ENCODE data around the gene FAM151A.

FAM151A gene

DNA sequence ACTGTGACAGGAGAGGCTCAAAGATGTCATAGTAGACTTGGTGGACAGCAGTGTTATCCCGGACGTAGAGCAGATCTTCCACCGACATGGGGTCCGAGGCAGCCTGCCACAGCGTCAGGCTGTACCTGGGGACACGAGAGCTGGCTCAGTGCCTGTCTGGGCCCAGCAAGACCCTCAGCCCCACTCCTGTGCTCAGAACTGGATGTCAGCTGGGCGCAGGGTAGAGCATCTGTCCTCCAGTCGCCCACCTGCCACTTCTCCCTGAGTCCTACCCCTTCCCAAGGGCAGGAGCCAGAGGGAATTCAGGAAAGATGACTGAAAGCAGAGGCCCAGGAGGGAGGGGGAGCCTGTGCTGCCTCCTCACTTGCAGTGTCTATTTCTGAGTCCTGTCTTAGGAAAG, 11.7 kb downstream of the FAM151A start:
- no peak for TF ChIP-seq CTCF (conservative IDR thresholded peaks at IDR 0.05; ENCODE audit: low read depth, low read length)
- no peak overlapping the region for H3K4me3 ChIP-seq (ENCODE audit: low read length)
- no peak for DNase-seq (ENCODE audit: low read depth)

- no peak for DNase-seq (ENCODE audit: low read depth)
- no peak overlapping the region for H3K4me3 ChIP-seq (ENCODE audit: low read length)
- no peak for TF ChIP-seq CTCF (conservative IDR thresholded peaks at IDR 0.05; ENCODE audit: low read depth, low read length)
Measured at GRCh38 chr1:54610601-54611580, 12.4 kb downstream of the FAM151A start.

DNA sequence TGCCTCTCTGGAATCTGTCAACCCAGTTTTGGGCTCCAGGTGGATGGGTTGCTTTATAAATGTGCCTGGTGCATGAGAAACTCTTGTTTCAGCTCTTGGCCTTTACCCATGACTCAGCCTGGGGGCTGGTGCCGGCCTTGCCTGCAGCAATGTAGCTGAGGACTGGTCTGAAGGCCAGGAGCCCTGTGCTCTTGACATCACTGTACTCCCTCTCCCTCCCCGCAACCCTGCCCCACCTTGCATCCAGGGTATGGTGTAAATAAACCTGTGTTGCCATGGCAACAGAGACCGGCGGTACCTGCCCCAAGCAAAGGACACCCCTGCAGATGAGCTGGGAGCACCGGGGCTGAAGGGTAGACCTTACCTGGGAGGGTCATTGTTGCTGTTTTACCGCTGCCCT, 13.3 kb downstream of the FAM151A start:
- TF ChIP-seq CTCF (conservative IDR thresholded peaks at IDR 0.05; ENCODE audit: low read depth, low read length), result no peak

GRCh38 chr1:54609301-54609921, 13.9 kb downstream of the FAM151A start:
- H3K4me3 ChIP-seq (ENCODE audit: low read length), result no peak overlapping the region
- no peak for TF ChIP-seq CTCF (conservative IDR thresholded peaks at IDR 0.05; ENCODE audit: low read depth, low read length)
- no peak for DNase-seq (ENCODE audit: low read depth)

More for the DNA sequence above, 13.3 kb downstream of the FAM151A start:
- no peak for DNase-seq (ENCODE audit: low read depth)
- H3K4me3 ChIP-seq (ENCODE audit: low read length), result no peak overlapping the region

GRCh38 chr1:54608566-54609230, 14.6 kb downstream of the FAM151A start:
- TF ChIP-seq CTCF (conservative IDR thresholded peaks at IDR 0.05; ENCODE audit: low read depth, low read length), result no peak
- DNase-seq (ENCODE audit: low read depth), result no peak
- H3K4me3 ChIP-seq (ENCODE audit: low read length), result no peak overlapping the region

- no peak for TF ChIP-seq CTCF (conservative IDR thresholded peaks at IDR 0.05; ENCODE audit: low read depth, low read length)
- H3K4me3 ChIP-seq (ENCODE audit: low read length), result no peak overlapping the region
Measured at GRCh38 chr1:54607821-54608565, 15.3 kb downstream of the FAM151A start.

More at GRCh38 chr1:54607821-54608565, 15.3 kb downstream of the FAM151A start:
- DNase-seq (ENCODE audit: low read depth), result no peak

Measured in retinal pigment epithelial cell (primary cell).